HepG2 (cell line): ENCODE data around the gene HKDC1. TPM values are rescaled to one million over a fixed set of nuclear protein-coding genes. Genes with fewer than 3 reads are reported as not detected.

ENCODE experiments used
- ARID4A ChIP-seq: sonication (generic); formaldehyde crosslinking; IDR thresholded peaks from 2 replicates; pipeline ENCODE4 v1.5.0; 2020; ENCODE audit warnings: mild to moderate bottlenecking, missing genetic modification reagents, borderline replicate concordance
- CC2D1A ChIP-seq: sonication (generic); formaldehyde crosslinking; IDR thresholded peaks from 2 replicates; pipeline ENCODE4 v1.8.1; 2023; ENCODE audit warnings: mild to moderate bottlenecking, missing genetic modification reagents
- CREB1 ChIP-seq, 2 experiments: fragments of 450-650 bp in 1 of 2; IDR thresholded peaks; 2 replicates each; pipeline ENCODE4 v1.6.1; 2016 to 2017; ENCODE audit warnings: control low read depth in 1 of 2, mild to moderate bottlenecking in 1 of 2, missing compliant biosample characterization in 1 of 2, missing genetic modification characterization in 1 of 2
- HOXA9 ChIP-seq: sonication (generic); formaldehyde crosslinking; IDR thresholded peaks from 2 replicates; pipeline ENCODE4 v1.8.1; 2022; ENCODE audit warnings: missing genetic modification reagents, mild to moderate bottlenecking, moderate library complexity, borderline replicate concordance
- NR2F2 ChIP-seq: IDR thresholded peaks from 2 replicates; pipeline ENCODE4 v1.6.1; 2012; ENCODE audit warnings: low read depth, inconsistent platforms, borderline replicate concordance
- PRDM10 ChIP-seq: sonication (generic); formaldehyde crosslinking; IDR thresholded peaks from 2 replicates; pipeline ENCODE4 v1.4.0; 2020; ENCODE audit warnings: low read depth, missing genetic modification reagents
- RBAK ChIP-seq: sonication (generic); formaldehyde crosslinking; IDR thresholded peaks from 2 replicates; pipeline ENCODE4 v1.5.1; 2020; ENCODE audit warnings: mild to moderate bottlenecking, missing genetic modification reagents
- ZFAT ChIP-seq: sonication (generic); formaldehyde crosslinking; conservative IDR thresholded peaks from 2 replicates; pipeline ENCODE4 v1.8.1; 2023; ENCODE audit warnings: missing genetic modification reagents, inconsistent platforms
- ZNF138 ChIP-seq: sonication (generic); formaldehyde crosslinking; IDR thresholded peaks from 2 replicates; pipeline ENCODE4 v1.5.0; 2020; ENCODE audit warnings: mild to moderate bottlenecking, low read depth, missing genetic modification reagents
- ZNF317 ChIP-seq: sonication (generic); formaldehyde crosslinking; IDR thresholded peaks from 2 replicates; pipeline ENCODE4 v1.5.0; 2020; ENCODE audit warnings: mild to moderate bottlenecking, missing genetic modification reagents
- ZNF333 ChIP-seq: sonication (generic); formaldehyde crosslinking; IDR thresholded peaks from 2 replicates; pipeline ENCODE4 v1.4.0; 2020; ENCODE audit warnings: mild to moderate bottlenecking, missing genetic modification reagents, borderline replicate concordance
- ZNF337 ChIP-seq: sonication (generic); formaldehyde crosslinking; IDR thresholded peaks from 2 replicates; pipeline ENCODE4 v1.5.1; 2020; ENCODE audit warnings: missing genetic modification reagents, low read depth, mild to moderate bottlenecking, borderline replicate concordance
- ZNF577 ChIP-seq: sonication (generic); formaldehyde crosslinking; IDR thresholded peaks from 2 replicates; pipeline ENCODE4 v1.4.0; 2020; ENCODE audit warnings: mild to moderate bottlenecking, low read depth, missing genetic modification reagents, borderline replicate concordance
- ZNF614 ChIP-seq: IDR thresholded peaks from 2 replicates; pipeline ENCODE4 v1.6.1; 2018; ENCODE audit warnings: missing biosample characterization, missing genetic modification reagents, inconsistent platforms, borderline replicate concordance
- ZNF83 ChIP-seq: sonication (generic); formaldehyde crosslinking; IDR thresholded peaks from 2 replicates; pipeline ENCODE4 v1.4.0; 2020; ENCODE audit warnings: missing genetic modification reagents, mild to moderate bottlenecking, borderline replicate concordance
- polyA plus RNA-seq, 8 experiments: library from polyadenylated mRNA; depleted of rRNA in 3 of 8; stranded (reverse) in 7 of 8; unstranded in 1 of 8; fragments of >200 nt; fragmentation: Illumina TruSeq in 4 of 8; extraction: Trizol in 4 of 8; gene quantifications; 2 replicates each; pipeline versions ENCODE4 v1.2.1 to v1.2.3, GENCODE V29; 2011 to 2016; ENCODE audit warnings: low read depth in 4 of 8, missing spikeins in 1 of 8, mixed read lengths in 1 of 8; ENCODE audit not compliant: insufficient read depth in 1 of 8
- total RNA-seq, 5 experiments: library from RNA; depleted of rRNA; stranded (reverse); fragments of >200 nt; fragmentation: Illumina TruSeq; extraction: Trizol; gene quantifications; 2 replicates each; pipeline ENCODE4 v1.2.3, GENCODE V29; 2016; ENCODE audit warnings: low read depth in 1 of 5
- TF ChIP-seq, protein P1 (sequence below): sonication (generic); formaldehyde crosslinking; IDR thresholded peaks from 2 replicates; pipeline ENCODE4 v1.8.0; 2022; ENCODE audit warnings: mild to moderate bottlenecking, missing genetic modification reagents; ENCODE audit not compliant: insufficient replicate concordance
- TF ChIP-seq, protein P2 (sequence below): sonication (generic); formaldehyde crosslinking; IDR thresholded peaks from 2 replicates; pipeline ENCODE4 v1.4.0; 2020; ENCODE audit warnings: missing genetic modification reagents, borderline replicate concordance

The HKDC1 gene
- total and polyA plus RNA-seq, 2 of the 13 experiments (the other 11 are each of a cell fraction or from before 2014, with no cell fraction given): 8.1 to 12.4 TPM

GRCh38 chr10:69179743-69180524 is 40.2 kb upstream of the HKDC1 start, which contains the start of gene SUPV3L1 (continued):
- peak; percentile 97 for TF ChIP-seq CREB1 (IDR thresholded peaks at IDR 0.05)
- peak; percentile 99 for TF ChIP-seq CREB1 (CRISPR knock-in tag; IDR thresholded peaks at IDR 0.05)
- TF ChIP-seq, protein P1, sequence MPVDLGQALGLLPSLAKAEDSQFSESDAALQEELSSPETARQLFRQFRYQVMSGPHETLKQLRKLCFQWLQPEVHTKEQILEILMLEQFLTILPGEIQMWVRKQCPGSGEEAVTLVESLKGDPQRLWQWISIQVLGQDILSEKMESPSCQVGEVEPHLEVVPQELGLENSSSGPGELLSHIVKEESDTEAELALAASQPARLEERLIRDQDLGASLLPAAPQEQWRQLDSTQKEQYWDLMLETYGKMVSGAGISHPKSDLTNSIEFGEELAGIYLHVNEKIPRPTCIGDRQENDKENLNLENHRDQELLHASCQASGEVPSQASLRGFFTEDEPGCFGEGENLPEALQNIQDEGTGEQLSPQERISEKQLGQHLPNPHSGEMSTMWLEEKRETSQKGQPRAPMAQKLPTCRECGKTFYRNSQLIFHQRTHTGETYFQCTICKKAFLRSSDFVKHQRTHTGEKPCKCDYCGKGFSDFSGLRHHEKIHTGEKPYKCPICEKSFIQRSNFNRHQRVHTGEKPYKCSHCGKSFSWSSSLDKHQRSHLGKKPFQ: no peak
- TF ChIP-seq ZNF138: no peak; the same call in 1 of the 2 replicates
- TF ChIP-seq ZNF317 (CRISPR knock-in tag): no peak
- TF ChIP-seq ZFAT (CRISPR knock-in tag): no peak
- peak; percentile 94 for TF ChIP-seq ARID4A (CRISPR knock-in tag)
- no peak for TF ChIP-seq PRDM10 (CRISPR knock-in tag)
- TF ChIP-seq ZNF614 (CRISPR knock-in tag): 0 out of 2 replicates have a peak, but pooled peaks have one; percentile 12
- TF ChIP-seq NR2F2: no peak; the same call in 1 of the 2 replicates
- no peak for TF ChIP-seq ZNF83 (CRISPR knock-in tag)
- no peak for TF ChIP-seq ZNF577
- TF ChIP-seq CC2D1A: no peak
- TF ChIP-seq ZNF333 (CRISPR knock-in tag): no peak
- TF ChIP-seq, protein P2, sequence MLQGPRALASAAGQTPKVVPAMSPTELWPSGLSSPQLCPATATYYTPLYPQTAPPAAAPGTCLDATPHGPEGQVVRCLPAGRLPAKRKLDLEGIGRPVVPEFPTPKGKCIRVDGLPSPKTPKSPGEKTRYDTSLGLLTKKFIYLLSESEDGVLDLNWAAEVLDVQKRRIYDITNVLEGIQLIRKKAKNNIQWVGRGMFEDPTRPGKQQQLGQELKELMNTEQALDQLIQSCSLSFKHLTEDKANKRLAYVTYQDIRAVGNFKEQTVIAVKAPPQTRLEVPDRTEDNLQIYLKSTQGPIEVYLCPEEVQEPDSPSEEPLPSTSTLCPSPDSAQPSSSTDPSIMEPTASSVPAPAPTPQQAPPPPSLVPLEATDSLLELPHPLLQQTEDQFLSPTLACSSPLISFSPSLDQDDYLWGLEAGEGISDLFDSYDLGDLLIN (CRISPR knock-in tag): no peak
- no peak for TF ChIP-seq HOXA9 (CRISPR knock-in tag)
- TF ChIP-seq ZNF337 (CRISPR knock-in tag): no peak
- TF ChIP-seq RBAK: no peak
